SK-N-SH (cell line): Measurements from ENCODE around the gene FBXL5. TPM values are rescaled to one million over a fixed set of nuclear protein-coding genes. Genes with fewer than 3 reads are reported as not detected.

Experiments
- CTCF ChIA-PET: fragments of 300-600, 350-600 bp; formaldehyde crosslinking; extraction: SDS; loops from one replicate; lab custom pipeline; 2021; lab: Yijun Ruan, JAX
- POLR2A ChIA-PET: fragments of 350-600 bp; sonication (Branson Sonifier 250); formaldehyde crosslinking; extraction: SDS; loops from one replicate; lab custom pipeline; 2020; ENCODE audit warnings: antibody characterized with exemption, inconsistent platforms; lab: Yijun Ruan, JAX
- DNase-seq: peaks from one replicate; pipeline ENCODE4 v3.0.0; 2012
- H2AFZ ChIP-seq: fragments of 200-600 bp; sonication (generic); 2 replicates; pipeline ENCODE4 v1.8.1; 2016; ENCODE audit warnings: antibody characterized with exemption, mild to moderate bottlenecking, low read depth
- H3F3A ChIP-seq: fragments of 200-600 bp; sonication (generic); replicated peaks from 2 replicates; pipeline ENCODE3; 2016; ENCODE audit warnings: antibody characterized with exemption, mild to moderate bottlenecking; ENCODE audit not compliant: insufficient read depth
- H3K27ac ChIP-seq, 2 experiments: fragments of 200-500 bp in 1 of 2; fragments of 200-600 bp in 1 of 2; sonication (Bioruptor generic) in 1 of 2; sonication (generic), shearing (Covaris generic) in 1 of 2; 2 replicates each; pipeline versions ENCODE4 v1.5.1 to v1.6.1; 2014 to 2016; ENCODE audit warnings: low read depth in 2 of 2, inconsistent platforms in 1 of 2, low read length in 1 of 2, mild to moderate bottlenecking in 1 of 2, mixed read lengths in 1 of 2
- H3K27me3 ChIP-seq: fragments of 200-600 bp; sonication (generic), shearing (Covaris generic); 2 replicates; pipeline ENCODE4 v1.6.1; 2016; ENCODE audit warnings: mixed run types; ENCODE audit not compliant: insufficient read depth
- H3K36me3 ChIP-seq, 2 experiments: fragments of 200-500 bp in 1 of 2; fragments of 200-600 bp in 1 of 2; sonication (Bioruptor generic) in 1 of 2; sonication (generic) in 1 of 2; replicated peaks in 1 of 2; 2 replicates each; pipeline versions ENCODE3 to v1.5.1; 2014 to 2016; ENCODE audit warnings: low read length in 1 of 2, mild to moderate bottlenecking in 1 of 2; ENCODE audit not compliant: insufficient read depth in 2 of 2, control insufficient read depth in 1 of 2
- H3K4me1 ChIP-seq, 2 experiments: fragments of 200-500 bp in 1 of 2; fragments of 200-600 bp in 1 of 2; sonication (Bioruptor generic) in 1 of 2; sonication (generic), shearing (Covaris generic) in 1 of 2; 2 replicates each; pipeline versions ENCODE4 v1.5.1 to v1.6.1; 2014 to 2016; ENCODE audit warnings: low read depth in 1 of 2, low read length in 1 of 2, mixed run types in 1 of 2; ENCODE audit not compliant: insufficient read depth in 2 of 2, control insufficient read depth in 1 of 2
- H3K4me2 ChIP-seq: fragments of 200-600 bp; sonication (generic), shearing (Covaris generic); 2 replicates; pipeline ENCODE4 v1.6.1; 2017; ENCODE audit warnings: mixed run types
- H3K4me3 ChIP-seq, 2 experiments: fragments of 200-500 bp in 1 of 2; fragments of 200-600 bp in 1 of 2; sonication (Bioruptor generic) in 1 of 2; sonication (generic), shearing (Covaris generic) in 1 of 2; 2 replicates each; pipeline versions ENCODE4 v1.5.1 to v1.8.1; 2014 to 2016; ENCODE audit warnings: low read depth in 2 of 2, inconsistent platforms in 1 of 2, low read length in 1 of 2, mild to moderate bottlenecking in 1 of 2, mixed read lengths in 1 of 2, moderate library complexity in 1 of 2
- H3K79me2 ChIP-seq: fragments of 200-600 bp; sonication (generic); 2 replicates; pipeline ENCODE4 v1.8.1; 2017; ENCODE audit warnings: mild to moderate bottlenecking; ENCODE audit not compliant: insufficient read depth
- H3K9ac ChIP-seq: fragments of 200-600 bp; sonication (generic); 2 replicates; pipeline ENCODE4 v1.6.1; 2017; ENCODE audit warnings: mixed run types
- H3K9me2 ChIP-seq: fragments of 200-600 bp; sonication (generic); 2 replicates; pipeline ENCODE4 v1.6.1; 2017; ENCODE audit warnings: mixed run types
- H3K9me3 ChIP-seq: fragments of 200-600 bp; sonication (generic); 2 replicates; pipeline ENCODE4 v1.6.1; 2017; ENCODE audit warnings: mixed run types, mild to moderate bottlenecking, moderate library complexity
- H4K20me1 ChIP-seq: fragments of 200-600 bp; sonication (generic); 2 replicates; pipeline ENCODE4 v1.6.1; 2017; ENCODE audit warnings: mild to moderate bottlenecking, mixed run types; ENCODE audit not compliant: insufficient read depth
- CHD2 ChIP-seq: fragments of 150-350 bp; IDR thresholded peaks from 2 replicates; pipeline ENCODE4 v1.6.1; 2018; ENCODE audit warnings: low read length; ENCODE audit not compliant: partially characterized antibody
- EZH2phosphoT487 ChIP-seq: fragments of 200-600 bp; sonication (generic); IDR thresholded peaks from 2 replicates; pipeline ENCODE4 v1.6.1; 2017; ENCODE audit warnings: low read depth, mixed run types, mild to moderate bottlenecking, antibody characterized with exemption, moderate library complexity, borderline replicate concordance
- GATA2 ChIP-seq: sonication (generic); formaldehyde crosslinking; IDR thresholded peaks from 2 replicates; pipeline ENCODE4 v1.5.0; 2020; ENCODE audit warnings: mild to moderate bottlenecking, missing genetic modification reagents
- NFIC ChIP-seq: IDR thresholded peaks from 2 replicates; pipeline ENCODE4 v1.4.0; 2012; ENCODE audit warnings: borderline replicate concordance
- RFX5 ChIP-seq: IDR thresholded peaks from 2 replicates; pipeline ENCODE4 v1.6.1; 2012; ENCODE audit warnings: mild to moderate bottlenecking, improper control_type of control experiment, low read length
- RXRA ChIP-seq: IDR thresholded peaks from 2 replicates; pipeline ENCODE4 v1.4.0; 2012; ENCODE audit warnings: low read depth, mild to moderate bottlenecking, borderline replicate concordance
- SIN3A ChIP-seq: IDR thresholded peaks from 2 replicates; pipeline ENCODE4 v1.6.1; 2012; ENCODE audit warnings: low read depth, mild to moderate bottlenecking, low read length, moderate library complexity, borderline replicate concordance
- TAF1 ChIP-seq: IDR thresholded peaks from 2 replicates; pipeline ENCODE4 v1.6.1; 2012; ENCODE audit warnings: low read depth, mild to moderate bottlenecking, low read length, moderate library complexity, borderline replicate concordance
- YY1 ChIP-seq: IDR thresholded peaks from 2 replicates; pipeline ENCODE4 v1.4.0; 2012; ENCODE audit warnings: low read depth, mild to moderate bottlenecking
- WGBS: methylation state at CpG from one replicate; pipeline ENCODE4 v1.1.6; 2017; ENCODE audit warnings: low lambda C conversion rate; 5-methylcytosine and 5-hydroxymethylcytosine counted together
- polyA plus RNA-seq, 3 experiments: library from polyadenylated mRNA; depleted of rRNA; stranded (reverse); fragments of >200 nt; gene quantifications; 2 replicates each; pipeline ENCODE4 v1.2.3, GENCODE V29; 2012
- TF ChIP-seq, protein P1 (sequence below): IDR thresholded peaks from 2 replicates; pipeline ENCODE4 v1.6.1; 2012; ENCODE audit warnings: mild to moderate bottlenecking, low read depth, low read length, moderate library complexity
- TF ChIP-seq, protein P2 (sequence below): IDR thresholded peaks from 2 replicates; pipeline ENCODE4 v1.4.0; 2012; ENCODE audit warnings: low read depth
- TF ChIP-seq, protein P3 (sequence below): fragments of 200-600 bp; sonication (generic); IDR thresholded peaks from 2 replicates; pipeline ENCODE4 v1.6.1; 2017; ENCODE audit warnings: antibody characterized with exemption, mild to moderate bottlenecking, moderate library complexity

FBXL5 gene
- polyA plus RNA-seq, 1 of the 3 experiments (the other 2 are of a cell fraction): 13.5 TPM

DNA sequence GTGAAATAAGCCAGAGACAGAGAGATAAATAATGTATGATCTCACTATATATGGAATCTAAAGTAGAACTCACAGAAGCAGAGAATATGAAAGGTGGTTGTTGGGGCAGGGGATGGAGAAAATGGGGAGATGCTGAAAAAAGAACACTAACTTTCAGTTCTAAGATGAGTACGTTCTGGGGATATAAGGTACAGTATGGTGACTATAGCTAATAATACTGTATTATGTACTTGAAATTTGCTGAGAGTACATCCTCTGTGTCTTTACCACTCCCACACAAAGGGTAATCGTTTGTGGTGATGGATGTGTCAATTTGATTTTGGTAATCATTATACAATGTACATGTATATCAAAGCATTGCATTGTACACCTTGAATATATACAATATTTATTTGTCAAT, 6.6 kb downstream of the FBXL5 start:
- H3K9ac ChIP-seq: no peak overlapping the region
- peaks cover 100% of the 10 kb centered on the region for H3K79me2 ChIP-seq
- peaks cover 11 to 22% of the 10 kb centered on the region in 2 experiments; a peak in 2 of 4 replicates for H3K4me1 ChIP-seq
- peaks cover 63% of the 10 kb centered on the region for H4K20me1 ChIP-seq
- no peaks in the 10 kb centered on the region for H3K9me2 ChIP-seq
- peaks cover 0 to 11% of the 10 kb centered on the region in 2 experiments for H3K36me3 ChIP-seq
- TF ChIP-seq SIN3A: no peak
- TF ChIP-seq NFIC: no peak
- no peaks in the 10 kb centered on the region for H3K9me3 ChIP-seq
- H3K27ac ChIP-seq: no peak overlapping the region
- H3K4me3 ChIP-seq: no peak overlapping the region
- ChIA-PET POLR2A (no interaction called here), CTCF (interaction anchor here (1.7 kb wide), 1 partner anchor 169 kb away, joined by 4 read pairs; no protein-coding TSS in a partner anchor)
- DNase-seq: no peak
- H3K27me3 ChIP-seq: no peaks in the 10 kb centered on the region
- H3F3A ChIP-seq: peaks cover 13% of the 10 kb centered on the region
- H2AFZ ChIP-seq: no peak overlapping the region
- WGBS: 79% methylated on average over 2 of the region's 2 CpGs
- H3K4me2 ChIP-seq: no peak overlapping the region

DNA sequence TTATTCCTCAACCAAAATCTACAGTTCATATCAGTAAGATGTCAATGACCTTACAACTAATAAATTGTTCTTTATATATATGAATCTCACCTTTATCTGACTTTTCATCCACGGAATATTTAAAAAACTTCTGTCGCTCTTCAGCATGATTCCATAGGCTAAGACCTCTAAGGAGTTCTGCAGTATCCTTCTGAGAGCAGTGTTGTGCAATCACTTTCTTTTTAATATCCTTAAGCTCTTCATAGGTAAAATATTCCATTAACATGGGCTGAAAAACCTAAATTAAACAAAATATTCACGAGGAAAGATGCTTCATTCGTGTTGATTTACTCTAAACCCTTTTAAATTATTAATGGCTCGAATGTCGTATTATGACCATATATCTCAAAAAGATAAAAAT, 16.7 kb downstream of the FBXL5 start:
- ChIA-PET CTCF (no interaction called here), POLR2A (no interaction called here)
- Histone ChIP-seq H3K4me3 (no peak overlapping the region), H3K4me2 (no peak overlapping the region), H2AFZ (no peak overlapping the region), H3K9me2 (no peaks in the 10 kb centered on the region), H3K27ac (no peak overlapping the region), H3K27me3 (no peaks in the 10 kb centered on the region), H3K9me3 (no peaks in the 10 kb centered on the region), H3K79me2 (peaks cover 77% of the 10 kb centered on the region), H4K20me1 (no peaks in the 10 kb centered on the region), H3K4me1 (no peaks in the 10 kb centered on the region), H3K9ac (no peak overlapping the region), H3K36me3 (peaks cover 48 to 79% of the 10 kb centered on the region in 2 experiments), H3F3A (no peaks in the 10 kb centered on the region)
- 97% methylated on average over 6 of the region's 6 CpGs for WGBS
- no peak for DNase-seq
- TF ChIP-seq, protein P1, sequence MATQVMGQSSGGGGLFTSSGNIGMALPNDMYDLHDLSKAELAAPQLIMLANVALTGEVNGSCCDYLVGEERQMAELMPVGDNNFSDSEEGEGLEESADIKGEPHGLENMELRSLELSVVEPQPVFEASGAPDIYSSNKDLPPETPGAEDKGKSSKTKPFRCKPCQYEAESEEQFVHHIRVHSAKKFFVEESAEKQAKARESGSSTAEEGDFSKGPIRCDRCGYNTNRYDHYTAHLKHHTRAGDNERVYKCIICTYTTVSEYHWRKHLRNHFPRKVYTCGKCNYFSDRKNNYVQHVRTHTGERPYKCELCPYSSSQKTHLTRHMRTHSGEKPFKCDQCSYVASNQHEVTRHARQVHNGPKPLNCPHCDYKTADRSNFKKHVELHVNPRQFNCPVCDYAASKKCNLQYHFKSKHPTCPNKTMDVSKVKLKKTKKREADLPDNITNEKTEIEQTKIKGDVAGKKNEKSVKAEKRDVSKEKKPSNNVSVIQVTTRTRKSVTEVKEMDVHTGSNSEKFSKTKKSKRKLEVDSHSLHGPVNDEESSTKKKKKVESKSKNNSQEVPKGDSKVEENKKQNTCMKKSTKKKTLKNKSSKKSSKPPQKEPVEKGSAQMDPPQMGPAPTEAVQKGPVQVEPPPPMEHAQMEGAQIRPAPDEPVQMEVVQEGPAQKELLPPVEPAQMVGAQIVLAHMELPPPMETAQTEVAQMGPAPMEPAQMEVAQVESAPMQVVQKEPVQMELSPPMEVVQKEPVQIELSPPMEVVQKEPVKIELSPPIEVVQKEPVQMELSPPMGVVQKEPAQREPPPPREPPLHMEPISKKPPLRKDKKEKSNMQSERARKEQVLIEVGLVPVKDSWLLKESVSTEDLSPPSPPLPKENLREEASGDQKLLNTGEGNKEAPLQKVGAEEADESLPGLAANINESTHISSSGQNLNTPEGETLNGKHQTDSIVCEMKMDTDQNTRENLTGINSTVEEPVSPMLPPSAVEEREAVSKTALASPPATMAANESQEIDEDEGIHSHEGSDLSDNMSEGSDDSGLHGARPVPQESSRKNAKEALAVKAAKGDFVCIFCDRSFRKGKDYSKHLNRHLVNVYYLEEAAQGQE: no peak
- no peak for TF ChIP-seq RFX5
- TF ChIP-seq EZH2phosphoT487: no peak
- TF ChIP-seq, protein P2, sequence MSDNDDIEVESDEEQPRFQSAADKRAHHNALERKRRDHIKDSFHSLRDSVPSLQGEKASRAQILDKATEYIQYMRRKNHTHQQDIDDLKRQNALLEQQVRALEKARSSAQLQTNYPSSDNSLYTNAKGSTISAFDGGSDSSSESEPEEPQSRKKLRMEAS: no peak
- TF ChIP-seq, protein P3, sequence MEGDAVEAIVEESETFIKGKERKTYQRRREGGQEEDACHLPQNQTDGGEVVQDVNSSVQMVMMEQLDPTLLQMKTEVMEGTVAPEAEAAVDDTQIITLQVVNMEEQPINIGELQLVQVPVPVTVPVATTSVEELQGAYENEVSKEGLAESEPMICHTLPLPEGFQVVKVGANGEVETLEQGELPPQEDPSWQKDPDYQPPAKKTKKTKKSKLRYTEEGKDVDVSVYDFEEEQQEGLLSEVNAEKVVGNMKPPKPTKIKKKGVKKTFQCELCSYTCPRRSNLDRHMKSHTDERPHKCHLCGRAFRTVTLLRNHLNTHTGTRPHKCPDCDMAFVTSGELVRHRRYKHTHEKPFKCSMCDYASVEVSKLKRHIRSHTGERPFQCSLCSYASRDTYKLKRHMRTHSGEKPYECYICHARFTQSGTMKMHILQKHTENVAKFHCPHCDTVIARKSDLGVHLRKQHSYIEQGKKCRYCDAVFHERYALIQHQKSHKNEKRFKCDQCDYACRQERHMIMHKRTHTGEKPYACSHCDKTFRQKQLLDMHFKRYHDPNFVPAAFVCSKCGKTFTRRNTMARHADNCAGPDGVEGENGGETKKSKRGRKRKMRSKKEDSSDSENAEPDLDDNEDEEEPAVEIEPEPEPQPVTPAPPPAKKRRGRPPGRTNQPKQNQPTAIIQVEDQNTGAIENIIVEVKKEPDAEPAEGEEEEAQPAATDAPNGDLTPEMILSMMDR: no peak
- no peak for TF ChIP-seq CHD2
- TF ChIP-seq TAF1: no peak
- no peak for TF ChIP-seq YY1
- TF ChIP-seq GATA2 (CRISPR knock-in tag): no peak
- no peak for TF ChIP-seq RXRA
